GM21528 (cell line): ENCODE data around the gene MAP4.
"Not testable (repeated sequence)": the region's sequence is repeated elsewhere in the genome, so short reads cannot be mapped to it uniquely, and the experiment has no call there.

Source experiments
- ATAC-seq: cut with Tn5 transposase; IDR thresholded peaks from one replicate; pipeline ENCODE4 v1.9.1; 2021; ENCODE audit warnings: mild to moderate bottlenecking, moderate library complexity; ENCODE audit not compliant: unreplicated experiment, low FRiP score

Gene MAP4

GRCh38 chr3:48014358-48014757 is 1.9 kb downstream of the MAP4 start:
- no peak for ATAC-seq

GRCh38 chr3:48013288-48013980 is 2.8 kb downstream of the MAP4 start:
- ATAC-seq = no peak

DNA sequence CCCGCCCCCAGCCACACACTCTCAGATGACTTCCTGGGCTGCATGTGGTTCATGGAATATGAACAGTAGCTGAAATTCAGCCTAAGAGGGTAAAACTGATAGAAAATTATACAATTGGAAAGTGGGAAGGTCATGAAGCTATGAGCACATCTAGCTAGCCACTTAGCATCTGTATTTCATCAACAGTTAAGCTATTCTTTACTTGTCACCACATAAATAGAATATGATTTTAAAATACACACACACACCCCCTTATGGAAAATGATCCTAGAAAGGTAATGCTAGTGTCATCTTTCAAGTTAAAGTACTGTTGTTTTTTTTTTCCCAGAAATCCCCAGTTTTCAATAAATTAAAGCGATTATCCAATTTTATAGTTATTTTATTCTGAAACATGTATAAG is 3.6 kb downstream of the MAP4 start:
- ATAC-seq = no peak

GRCh38 chr3:48008066-48008465 is 8.2 kb downstream of the MAP4 start:
- ATAC-seq = not testable (repeated sequence)

DNA sequence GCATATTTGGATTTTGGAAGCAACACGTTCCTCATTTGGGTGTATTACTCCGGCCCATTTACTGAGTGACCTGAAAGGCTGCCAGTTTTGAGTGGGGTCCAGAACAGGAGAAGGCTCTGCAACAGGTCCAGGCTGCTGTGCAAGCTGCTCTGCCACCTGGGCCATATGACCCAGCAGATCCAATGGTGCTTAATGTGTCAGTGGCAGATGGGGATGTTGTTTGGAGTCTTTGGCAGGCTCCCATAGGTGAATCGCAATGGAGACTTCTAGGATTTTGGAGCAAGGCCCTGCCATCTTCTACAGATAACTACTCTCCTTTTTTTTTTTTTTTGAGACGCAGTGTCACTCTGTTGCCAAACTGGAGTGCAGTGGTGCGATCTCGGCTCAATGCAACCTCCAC is 8.9 kb downstream of the MAP4 start:
- not testable (repeated sequence) for ATAC-seq

- not testable (repeated sequence) for ATAC-seq
These were observed 9.4 kb downstream of the MAP4 start for GRCh38 chr3:48006794-48007193.

DNA sequence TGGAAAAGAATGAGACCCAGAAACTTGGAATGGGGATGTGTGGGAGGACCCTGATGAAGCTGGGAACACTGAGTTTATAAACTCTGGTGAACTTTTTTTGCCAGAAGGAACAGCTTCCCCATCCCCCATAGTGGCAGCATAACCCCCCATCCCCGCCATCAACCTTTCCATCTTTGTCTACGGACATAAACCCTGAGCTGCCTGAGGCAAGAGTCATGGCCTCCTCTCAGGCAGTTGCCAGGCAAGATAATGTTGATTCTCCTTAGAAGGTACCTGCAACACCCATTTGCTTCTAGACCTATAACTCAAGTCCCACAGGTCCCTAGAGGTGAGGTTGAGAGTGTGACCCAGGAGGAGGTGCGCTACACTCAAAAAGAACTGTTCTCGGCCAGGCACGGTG is 11.5 kb downstream of the MAP4 start:
- ATAC-seq = no peak

- no peak for ATAC-seq
These were observed 13.4 kb downstream of the MAP4 start for GRCh38 chr3:48002787-48003186.

DNA sequence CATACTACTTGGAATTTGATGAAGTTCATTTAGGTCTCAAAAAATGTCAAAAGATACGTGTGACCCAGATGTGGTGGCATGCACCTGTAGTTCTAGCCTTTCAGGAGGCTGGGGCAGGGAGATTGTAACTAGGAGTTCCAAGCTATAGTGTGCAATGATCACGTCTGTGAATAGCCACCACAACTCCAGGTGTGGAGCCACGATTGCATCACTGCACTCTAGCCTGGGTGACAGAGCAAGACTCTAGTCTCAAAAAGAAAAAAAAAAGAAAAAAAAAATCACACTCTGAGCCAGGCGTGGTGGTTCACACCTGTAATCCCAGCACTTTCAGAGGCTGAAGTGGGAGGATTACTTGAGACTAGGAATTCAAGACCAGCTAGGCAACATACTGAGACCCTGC is 14.2 kb downstream of the MAP4 start:
- ATAC-seq = no peak

- no peak for ATAC-seq
These were observed 16.0 kb downstream of the MAP4 start for GRCh38 chr3:48000212-48000611.

DNA sequence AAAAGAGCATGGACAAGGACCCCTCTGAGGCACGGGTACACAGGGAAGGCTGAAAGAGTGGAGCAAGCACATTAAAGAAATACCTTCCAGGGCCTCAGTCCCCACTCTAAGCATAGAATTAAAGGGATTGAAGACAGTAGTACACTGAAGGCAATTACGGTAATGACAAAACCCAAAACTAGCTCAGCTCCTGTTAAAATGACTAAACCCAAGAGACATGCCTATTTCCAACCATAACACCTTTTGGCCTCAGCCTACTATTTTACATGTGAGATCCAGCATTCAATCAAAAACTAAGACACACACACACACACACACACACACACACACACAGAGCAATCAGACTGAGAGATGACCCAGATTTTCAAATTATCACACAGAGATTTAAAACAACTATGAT is 19.8 kb downstream of the MAP4 start:
- no peak for ATAC-seq

GRCh38 chr3:47994180-47994579 is 22.0 kb downstream of the MAP4 start:
- ATAC-seq = no peak

- ATAC-seq = no peak
These were observed 24.9 kb downstream of the MAP4 start for GRCh38 chr3:47991341-47991740.

GRCh38 chr3:47989981-47990440 is 26.2 kb downstream of the MAP4 start:
- ATAC-seq = no peak

DNA sequence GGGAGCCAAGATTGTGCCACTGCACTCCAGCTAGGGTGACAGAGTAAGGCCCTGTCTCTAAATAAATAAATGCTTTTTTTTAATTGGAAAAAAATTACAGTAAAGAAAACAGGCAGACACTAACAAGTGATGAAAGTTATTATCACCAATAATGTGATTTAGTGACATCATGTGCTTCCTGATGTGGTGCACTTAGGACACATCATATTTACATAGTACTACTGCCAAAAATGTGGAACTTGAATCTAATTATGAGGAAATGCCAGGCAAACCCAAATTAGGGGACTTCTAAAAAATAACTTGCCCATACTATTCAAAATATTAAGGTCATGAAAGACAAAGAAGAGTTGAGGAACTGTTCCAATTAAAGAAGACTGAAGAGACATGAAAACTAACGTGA is 30.8 kb downstream of the MAP4 start:
- no peak for ATAC-seq

DNA sequence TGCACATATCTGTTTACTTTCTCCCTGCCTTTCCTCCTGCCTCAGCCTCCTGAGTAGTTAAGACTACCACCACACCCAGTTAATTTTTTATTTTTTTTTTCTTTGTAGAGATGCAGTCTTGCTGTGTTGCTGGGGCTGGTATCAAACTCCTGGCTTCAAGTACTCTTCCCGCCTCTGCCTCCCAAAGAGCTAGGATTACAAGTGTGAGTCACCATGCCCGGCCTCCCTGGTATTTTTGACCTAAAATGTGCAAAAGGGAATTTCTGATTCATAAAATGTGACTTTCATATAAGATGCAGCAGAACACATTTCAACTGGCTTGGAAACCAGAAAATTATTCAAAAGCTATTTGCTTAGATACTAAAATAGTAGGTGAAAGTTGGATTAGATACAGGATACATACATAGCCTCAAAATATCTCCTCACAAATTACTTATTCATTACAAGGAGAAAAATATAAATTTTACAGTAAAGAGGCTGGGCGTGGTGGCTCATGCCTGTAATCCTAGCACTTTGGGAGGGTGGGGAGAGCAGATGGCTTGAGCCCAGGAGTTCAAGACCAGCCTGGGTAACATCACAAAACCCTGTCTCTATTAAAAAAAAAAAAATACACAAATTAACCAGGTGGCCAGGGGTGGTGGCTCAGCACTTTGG is 32.0 kb downstream of the MAP4 start:
- no peak for ATAC-seq

GRCh38 chr3:47980795-47981194 is 35.4 kb downstream of the MAP4 start:
- ATAC-seq = no peak

- no peak for ATAC-seq
These were observed 37.1 kb downstream of the MAP4 start for GRCh38 chr3:47979070-47979469.

DNA sequence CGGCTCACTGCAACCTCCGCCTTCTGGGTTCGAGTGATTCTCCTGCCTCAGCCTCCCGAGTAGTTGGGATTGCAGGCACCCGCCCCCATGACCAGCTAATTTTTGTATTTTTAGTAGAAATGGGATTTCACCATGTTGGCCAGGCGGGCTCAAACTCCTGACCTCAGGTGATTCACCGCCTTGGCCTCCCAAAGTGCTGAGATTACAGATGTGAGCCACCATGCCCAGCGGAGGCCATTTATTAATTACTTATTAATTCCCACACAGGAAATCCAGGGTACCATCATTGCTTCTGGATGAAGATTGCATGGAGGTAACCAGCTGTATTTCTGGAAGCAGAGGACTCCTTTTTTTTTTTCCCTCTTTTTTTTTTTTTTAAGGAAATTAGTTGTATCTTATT is 37.8 kb downstream of the MAP4 start:
- no peak for ATAC-seq

GRCh38 chr3:47976135-47976732 is 40.0 kb downstream of the MAP4 start:
- no peak for ATAC-seq

DNA sequence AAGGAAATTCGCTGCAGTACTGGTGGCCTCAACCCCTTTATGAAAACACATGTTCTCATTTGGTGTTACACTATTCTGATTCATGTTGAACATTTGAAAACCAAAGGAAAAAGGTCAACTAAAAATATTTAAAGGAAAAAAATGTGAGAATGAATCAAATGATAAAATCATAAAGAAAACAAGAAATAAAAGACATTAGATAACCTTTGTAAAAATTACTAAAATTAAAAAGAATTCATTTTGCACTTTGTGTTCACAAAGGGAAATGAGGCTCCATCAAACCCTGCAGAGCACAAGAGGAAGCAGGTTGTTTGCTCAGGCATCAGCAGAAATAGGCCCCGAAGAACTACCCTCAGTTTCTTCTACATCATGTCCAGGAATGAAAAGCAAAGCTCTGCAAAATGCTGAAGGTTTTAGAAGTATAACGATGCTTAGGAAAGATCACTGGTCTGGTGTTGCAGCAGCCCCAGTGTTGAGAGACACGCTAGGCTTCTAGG is 41.2 kb downstream of the MAP4 start:
- no peak for ATAC-seq

DNA sequence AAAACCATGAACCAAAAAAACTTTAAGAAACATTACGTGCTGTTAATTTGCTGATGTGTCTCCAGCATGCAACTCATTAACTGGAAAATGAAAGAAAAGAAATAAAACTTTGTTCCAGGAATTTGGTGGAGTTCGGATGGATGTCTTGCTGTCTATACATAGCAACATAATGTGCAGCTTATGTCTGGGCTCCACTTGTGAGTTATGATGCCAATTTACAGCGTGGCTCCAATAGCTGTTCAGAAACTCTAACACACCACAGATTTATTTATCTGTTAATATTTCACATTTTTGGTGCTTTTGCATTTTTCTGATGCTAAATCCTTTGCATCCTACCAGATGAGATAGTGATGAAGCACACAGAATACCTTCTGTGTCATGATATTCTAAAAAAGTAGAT is 45.1 kb downstream of the MAP4 start:
- ATAC-seq = no peak
